Uterus (tissue), 4 donors: Measurements from ENCODE around the gene SHTN1. TPM values are rescaled to one million over a fixed set of nuclear protein-coding genes. Genes with fewer than 3 reads are reported as not detected.
A peak's percentile ranks its signal among the peaks of the same experiment; 100 is the strongest.

Experiments
- DNase-seq, 2 donors: peaks; one replicate each; pipeline ENCODE4 v3.0.0-alpha.2; 2019 to 2020
- H3K27ac ChIP-seq, 2 donors: fragments of 200-600 bp; sonication (generic); 1 replicate in 1 of 2; 2 replicates in 1 of 2; pipeline ENCODE4 v1.5.1; 2016 to 2018
- H3K27me3 ChIP-seq, 2 donors: fragments of 200-600 bp; sonication (generic); one replicate each; pipeline ENCODE4 v1.5.1; 2018 to 2019; ENCODE audit warnings: control low read depth in 1 of 2
- H3K36me3 ChIP-seq, 2 donors: fragments of 200-600 bp; sonication (generic); one replicate each; pipeline ENCODE4 v1.5.1; 2019; ENCODE audit warnings: control low read depth in 1 of 2
- H3K4me1 ChIP-seq, 2 donors: fragments of 200-600 bp; sonication (generic); one replicate each; pipeline ENCODE4 v1.5.1; 2018 to 2019; ENCODE audit warnings: control low read depth in 1 of 2
- H3K4me3 ChIP-seq, 2 donors: fragments of 200-600 bp; sonication (generic); 1 replicate in 1 of 2; 2 replicates in 1 of 2; pipeline ENCODE4 v1.5.1; 2018 to 2019; ENCODE audit warnings: mild to moderate bottlenecking in 1 of 2
- H3K9me3 ChIP-seq, 2 donors: fragments of 200-600 bp; sonication (generic); one replicate each; pipeline ENCODE4 v1.5.1; 2019; ENCODE audit warnings: control low read depth in 1 of 2
- CTCF ChIP-seq, 4 experiments: fragments of 200-600 bp in 2 of 4; fragments of 450-650 bp in 2 of 4; sonication (generic) in 2 of 4; IDR thresholded peaks; one replicate each; pipeline ENCODE4 v1.5.1; 2016 to 2019; ENCODE audit warnings: antibody characterized with exemption in 4 of 4, mild to moderate bottlenecking in 2 of 4, moderate library complexity in 1 of 4
- POLR2A ChIP-seq, 2 donors: fragments of 450-650 bp; IDR thresholded peaks; one replicate each; pipeline ENCODE4 v1.6.1; 2016; ENCODE audit warnings: antibody characterized with exemption in 2 of 2, mild to moderate bottlenecking in 1 of 2, moderate library complexity in 1 of 2
- intact Hi-C: fragments of 100-400 bp; cut with DNase I; formaldehyde crosslinking; loops from one replicate; pipeline ENCODE4 v1.15.1; 2023; ENCODE audit warnings: low total_unique reads
- total RNA-seq, 4 donors: library from RNA; depleted of rRNA in 3 of 4; stranded (reverse); fragments of >200 nt in 3 of 4; gene quantifications; one replicate each; pipeline versions ENCODE4 v1.1.0 to v1.2.4, GENCODE V29; 2014 to 2023
- donor health status: DM: yes; HTN: yes; CAD: no.

SHTN1 gene
- total RNA-seq, 4 donors from 2014 or later = 4.9 to 19.6 (median 7.3) TPM

GRCh38 chr10:116853287-116853686, 151.7 kb downstream of the SHTN1 start:
- intact Hi-C loops = no loop called here
- no peaks in the 10 kb centered on the region for H3K36me3 ChIP-seq
- no peaks in the 10 kb centered on the region for H3K27me3 ChIP-seq
- no peak overlapping the region for H3K27ac ChIP-seq
- no peak overlapping the region for H3K4me3 ChIP-seq
- no peak for DNase-seq
- no peaks in the 10 kb centered on the region for H3K9me3 ChIP-seq
- TF ChIP-seq POLR2A (IDR thresholded peaks at IDR 0.05) = no peak
- no peak for TF ChIP-seq CTCF (IDR thresholded peaks at IDR 0.05)
- no peaks in the 10 kb centered on the region for H3K4me1 ChIP-seq

GRCh38 chr10:116852246-116852645, 152.7 kb downstream of the SHTN1 start:
- H3K27ac ChIP-seq = no peak overlapping the region
- H3K4me1 ChIP-seq = no peaks in the 10 kb centered on the region
- intact Hi-C loops = no loop called here
- TF ChIP-seq CTCF (IDR thresholded peaks at IDR 0.05) (no peak), POLR2A (IDR thresholded peaks at IDR 0.05) (no peak)
- no peaks in the 10 kb centered on the region for H3K9me3 ChIP-seq
- DNase-seq = no peak
- H3K27me3 ChIP-seq = no peaks in the 10 kb centered on the region
- H3K4me3 ChIP-seq = no peak overlapping the region
- H3K36me3 ChIP-seq = no peaks in the 10 kb centered on the region

GRCh38 chr10:116850058-116850611, 154.9 kb downstream of the SHTN1 start:
- Histone ChIP-seq H3K27me3 (no peaks in the 10 kb centered on the region), H3K27ac (peak overlapping the region in 1 of 2 donors; percentile 51), H3K4me3 (peak overlapping the region; percentile 57), H3K9me3 (no peaks in the 10 kb centered on the region), H3K4me1 (no peaks in the 10 kb centered on the region), H3K36me3 (no peaks in the 10 kb centered on the region)
- no peak for TF ChIP-seq POLR2A (IDR thresholded peaks at IDR 0.05)
- TF ChIP-seq CTCF (IDR thresholded peaks at IDR 0.05) = no peak
- DNase-seq = no peak
- intact Hi-C loops = no loop called here

- peak; percentile 68 to 69 for DNase-seq
- Histone ChIP-seq H3K36me3 (no peaks in the 10 kb centered on the region), H3K9me3 (no peaks in the 10 kb centered on the region), H3K27ac (peak within 1 kb of the TSS; percentile 18 to 51), H3K4me3 (peak within 1 kb of the TSS; percentile 57), H3K27me3 (no peaks in the 10 kb centered on the region), H3K4me1 (no peaks in the 10 kb centered on the region)
- intact Hi-C loops = no loop called here
- TF ChIP-seq CTCF (IDR thresholded peaks at IDR 0.05) = no peak
- TF ChIP-seq POLR2A (IDR thresholded peaks at IDR 0.05) = peak in 1 of 2 donors; percentile 22
These were observed 155.5 kb downstream of the SHTN1 start, which contains the start of gene ENO4 for GRCh38 chr10:116849248-116850057. ENO4 (plus strand) TSS chr10:116849499; CDS start chr10:116849567, 68 bp downstream.

GRCh38 chr10:116848944-116849247, 156.1 kb downstream of the SHTN1 start:
- no peak for TF ChIP-seq POLR2A (IDR thresholded peaks at IDR 0.05)
- no peak for TF ChIP-seq CTCF (IDR thresholded peaks at IDR 0.05)
- DNase-seq = no peak
- Histone ChIP-seq H3K36me3 (no peaks in the 10 kb centered on the region), H3K4me1 (no peaks in the 10 kb centered on the region), H3K9me3 (no peaks in the 10 kb centered on the region), H3K4me3 (peak overlapping the region; percentile 57), H3K27ac (peak overlapping the region; percentile 18 to 51), H3K27me3 (no peaks in the 10 kb centered on the region)
- intact Hi-C loops = no loop called here
